ENCODE results near the gene BDKRB2. TPM values are rescaled to one million over a fixed set of nuclear protein-coding genes. Genes with fewer than 3 reads are reported as not detected.

The BDKRB2 gene
- total RNA-seq, 1 donor from 2014 or later = 0.49 TPM

- no peak overlapping the region for H3K27ac ChIP-seq (replicated peaks)
- peaks cover 74% of the 10 kb centered on the region for H3K27me3 ChIP-seq (ENCODE audit: low read depth)
- H3K36me3 ChIP-seq = no peaks in the 10 kb centered on the region
- intact Hi-C loops (cut with micrococcal nuclease) = no loop called here
- no peaks in the 10 kb centered on the region for H3K9me3 ChIP-seq (replicated peaks)
- peaks cover 3% of the 10 kb centered on the region for H3K4me1 ChIP-seq
- no peak overlapping the region for H3K4me3 ChIP-seq
- TF ChIP-seq CTCF (IDR thresholded peaks at IDR 0.05; ENCODE audit: borderline replicate concordance) = no peak
- DNase-seq = no peak
Observed at GRCh38 chr14:96197163-96197852, 7.3 kb upstream of the BDKRB2 start.

GRCh38 chr14:96197969-96198368 is 6.7 kb upstream of the BDKRB2 start:
- peaks cover 3% of the 10 kb centered on the region for H3K4me1 ChIP-seq
- DNase-seq = no peak
- intact Hi-C loops (cut with micrococcal nuclease) = no loop called here
- no peaks in the 10 kb centered on the region for H3K36me3 ChIP-seq
- peak overlapping the region; percentile 44 for H3K27ac ChIP-seq (replicated peaks)
- no peak for TF ChIP-seq CTCF (IDR thresholded peaks at IDR 0.05; ENCODE audit: borderline replicate concordance)
- no peaks in the 10 kb centered on the region for H3K9me3 ChIP-seq (replicated peaks)
- peaks cover 73% of the 10 kb centered on the region for H3K27me3 ChIP-seq (ENCODE audit: low read depth)
- no peak overlapping the region for H3K4me3 ChIP-seq

- intact Hi-C loops (cut with micrococcal nuclease) = no loop called here
- Histone ChIP-seq H3K4me1 (peaks cover 3% of the 10 kb centered on the region), H3K27me3 (ENCODE audit: low read depth) (peaks cover 73% of the 10 kb centered on the region), H3K36me3 (no peaks in the 10 kb centered on the region), H3K4me3 (no peak overlapping the region), H3K27ac (replicated peaks) (peak overlapping the region; percentile 44), H3K9me3 (replicated peaks) (no peaks in the 10 kb centered on the region)
- no peak for TF ChIP-seq CTCF (IDR thresholded peaks at IDR 0.05; ENCODE audit: borderline replicate concordance)
- DNase-seq = no peak
Observed at GRCh38 chr14:96198430-96199130, 6.1 kb upstream of the BDKRB2 start.

GRCh38 chr14:96201157-96201556 is 3.5 kb upstream of the BDKRB2 start:
- no peak for TF ChIP-seq CTCF (IDR thresholded peaks at IDR 0.05; ENCODE audit: borderline replicate concordance)
- no peaks in the 10 kb centered on the region for H3K36me3 ChIP-seq
- intact Hi-C loops (cut with micrococcal nuclease) = no loop called here
- no peak overlapping the region for H3K4me3 ChIP-seq
- H3K9me3 ChIP-seq (replicated peaks) = no peaks in the 10 kb centered on the region
- peaks cover 18% of the 10 kb centered on the region for H3K4me1 ChIP-seq
- DNase-seq = no peak
- no peak overlapping the region for H3K27ac ChIP-seq (replicated peaks)
- H3K27me3 ChIP-seq (ENCODE audit: low read depth) = peaks cover 75% of the 10 kb centered on the region

GRCh38 chr14:96201965-96202364 is 2.7 kb upstream of the BDKRB2 start:
- H3K9me3 ChIP-seq (replicated peaks) = no peaks in the 10 kb centered on the region
- no peak for TF ChIP-seq CTCF (IDR thresholded peaks at IDR 0.05; ENCODE audit: borderline replicate concordance)
- no peak overlapping the region for H3K27ac ChIP-seq (replicated peaks)
- DNase-seq = no peak
- H3K27me3 ChIP-seq (ENCODE audit: low read depth) = peaks cover 73% of the 10 kb centered on the region
- H3K36me3 ChIP-seq = no peaks in the 10 kb centered on the region
- no peak overlapping the region for H3K4me3 ChIP-seq
- peaks cover 18% of the 10 kb centered on the region for H3K4me1 ChIP-seq
- intact Hi-C loops (cut with micrococcal nuclease) = no loop called here

Data from left ventricle myocardium inferior (tissue), 1 donor.